H54 (cell line): ENCODE results near the gene ZSCAN5A.
"Not testable (repeated sequence)": the region's sequence is repeated elsewhere in the genome, so short reads cannot be mapped to it uniquely, and the experiment has no call there.

Source experiments
- DNase-seq: peaks from one replicate; pipeline ENCODE4 v3.0.0; 2011; ENCODE audit warnings: low spot score, mixed read lengths; ENCODE audit not compliant: insufficient read length
- FAIRE-seq: peaks from 3 replicates; lab custom pipeline; 2011; peaks lifted over from hg19 to GRCh38; lab: Jason Lieb, UNC
- POLR2A ChIP-seq: IDR thresholded peaks from 2 replicates; pipeline ENCODE4 v1.6.1; 2011; ENCODE audit warnings: low read depth, mild to moderate bottlenecking, low read length

The ZSCAN5A gene

GRCh38 chr19:56314381-56315076, at the start of gene ZSCAN5A:
Gene ZSCAN5A (minus strand): TSS chr19:56314839. CDS start chr19:56225046, 89,793 bp downstream.
- peak; percentile 97 for DNase-seq
- peak; percentile 76 for TF ChIP-seq POLR2A
- no peak for FAIRE-seq

GRCh38 chr19:56360841-56361240, 46.2 kb upstream of the ZSCAN5A start:
- DNase-seq: no peak
- TF ChIP-seq POLR2A: no peak
- no peak for FAIRE-seq

- FAIRE-seq: no peak
Observed at GRCh38 chr19:56356944-56357343, 42.3 kb upstream of the ZSCAN5A start.

GRCh38 chr19:56355517-56355916, 40.9 kb upstream of the ZSCAN5A start:
- FAIRE-seq: no peak
- no peak for TF ChIP-seq POLR2A
- no peak for DNase-seq

More at GRCh38 chr19:56356944-56357343, 42.3 kb upstream of the ZSCAN5A start:
- no peak for DNase-seq
- no peak for TF ChIP-seq POLR2A

GRCh38 chr19:56351208-56351607, 36.6 kb upstream of the ZSCAN5A start:
- no peak for FAIRE-seq
- no peak for DNase-seq
- TF ChIP-seq POLR2A: no peak

GRCh38 chr19:56350416-56351045, 35.9 kb upstream of the ZSCAN5A start:
- peak; percentile 16 for DNase-seq
- FAIRE-seq: peak; percentile 6
- TF ChIP-seq POLR2A: no peak

- TF ChIP-seq POLR2A: no peak
- FAIRE-seq: no peak
- no peak for DNase-seq
Observed at GRCh38 chr19:56348289-56348877, 33.7 kb upstream of the ZSCAN5A start.

- TF ChIP-seq POLR2A: no peak
- DNase-seq (no peak), FAIRE-seq (no peak)
Observed at GRCh38 chr19:56347163-56347778, 32.6 kb upstream of the ZSCAN5A start.

- no peak for DNase-seq
- no peak for TF ChIP-seq POLR2A
- FAIRE-seq: no peak
Observed at GRCh38 chr19:56341948-56342347, 27.3 kb upstream of the ZSCAN5A start.

GRCh38 chr19:56339031-56339430, 24.4 kb upstream of the ZSCAN5A start:
- FAIRE-seq, DNase-seq: not testable (repeated sequence)

GRCh38 chr19:56337077-56337476, 22.4 kb upstream of the ZSCAN5A start:
- not testable (repeated sequence) for FAIRE-seq, DNase-seq

GRCh38 chr19:56335371-56335770, 20.7 kb upstream of the ZSCAN5A start:
- FAIRE-seq, DNase-seq: not testable (repeated sequence)

- peak; percentile 47 for DNase-seq
- FAIRE-seq: peak; percentile 75
- no peak for TF ChIP-seq POLR2A
Observed at GRCh38 chr19:56333506-56333905, 18.9 kb upstream of the ZSCAN5A start.

- DNase-seq (no peak), FAIRE-seq (no peak)
- TF ChIP-seq POLR2A: no peak
Observed at GRCh38 chr19:56332695-56333094, 18.1 kb upstream of the ZSCAN5A start.
